Ishikawa (cell line): Measurements from ENCODE around the gene COX4I2.

Source experiments
- CEBPB ChIP-seq: IDR thresholded peaks from 2 replicates; pipeline ENCODE4 v1.6.1; 2012
- CREB1 ChIP-seq: IDR thresholded peaks from 2 replicates; pipeline ENCODE4 v1.6.1; 2012; ENCODE audit warnings: low read depth
- EGR1 ChIP-seq: IDR thresholded peaks from 2 replicates; pipeline ENCODE4 v1.6.1; 2012
- EP300 ChIP-seq: IDR thresholded peaks from 2 replicates; pipeline ENCODE4 v1.6.1; 2012; ENCODE audit warnings: borderline replicate concordance
- FOXM1 ChIP-seq: IDR thresholded peaks from 2 replicates; pipeline ENCODE4 v1.6.1; 2012; ENCODE audit warnings: low read depth, borderline replicate concordance
- NFIC ChIP-seq: IDR thresholded peaks from 2 replicates; pipeline ENCODE4 v1.6.1; 2012
- RAD21 ChIP-seq: IDR thresholded peaks from 2 replicates; pipeline ENCODE4 v1.6.1; 2012; ENCODE audit warnings: low read depth
- TAF1 ChIP-seq: IDR thresholded peaks from 2 replicates; pipeline ENCODE4 v1.6.1; 2012; ENCODE audit warnings: low read depth, mild to moderate bottlenecking
- TCF12 ChIP-seq: IDR thresholded peaks from 2 replicates; pipeline ENCODE4 v1.6.1; 2012; ENCODE audit warnings: low read depth
- TEAD4 ChIP-seq: IDR thresholded peaks from 2 replicates; pipeline ENCODE4 v1.6.1; 2012
- YY1 ChIP-seq: IDR thresholded peaks from 2 replicates; pipeline ENCODE4 v1.6.1; 2012; ENCODE audit warnings: low read depth
- TF ChIP-seq, protein P1 (sequence below): IDR thresholded peaks from 2 replicates; pipeline ENCODE4 v1.6.1; 2012; ENCODE audit warnings: low read depth, mild to moderate bottlenecking
- TF ChIP-seq, protein P2 (sequence below): IDR thresholded peaks from 2 replicates; pipeline ENCODE4 v1.6.1; 2012

DNA sequence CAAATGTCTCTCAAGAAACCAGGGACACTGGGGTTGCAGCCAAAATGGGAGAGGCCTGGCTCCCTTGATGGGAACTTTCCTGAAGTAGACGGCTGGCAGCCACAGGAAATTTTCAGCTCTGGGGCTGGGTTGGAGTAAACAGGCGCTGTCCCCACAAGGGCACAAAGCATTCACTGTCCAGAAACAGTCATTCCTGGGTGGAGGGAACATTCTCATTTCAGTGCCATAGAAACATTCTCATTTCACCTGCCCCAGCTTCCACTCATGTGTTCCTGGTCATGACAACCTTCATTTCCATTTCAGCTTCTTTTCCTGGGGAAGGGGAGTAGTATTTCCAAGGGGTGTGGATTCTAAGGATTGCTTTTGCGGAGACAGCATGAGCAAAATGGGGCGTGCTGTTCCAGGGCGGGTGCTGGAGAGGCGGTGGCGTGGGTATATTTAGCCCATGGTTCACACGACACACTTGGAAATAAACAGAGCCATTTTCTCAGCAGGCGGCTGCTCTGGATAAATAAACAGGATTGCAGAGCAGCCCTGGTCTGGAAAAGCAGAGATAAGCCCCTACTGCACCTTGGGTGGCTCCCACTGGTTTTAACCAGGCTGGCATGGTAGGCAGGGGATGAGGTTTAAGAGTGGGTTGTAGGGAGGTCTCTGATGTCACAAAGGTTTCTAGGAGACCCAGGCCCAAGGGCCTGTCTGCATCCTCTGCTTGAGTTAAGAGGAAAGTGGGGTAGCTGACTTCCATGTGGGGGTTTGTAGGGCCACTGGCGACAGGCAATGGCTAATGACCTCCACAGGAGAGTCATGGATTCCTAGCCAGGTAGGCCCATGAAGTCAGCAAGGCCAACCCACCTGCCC is 32.9 kb downstream of the COX4I2 start:
- TF ChIP-seq, protein P1, sequence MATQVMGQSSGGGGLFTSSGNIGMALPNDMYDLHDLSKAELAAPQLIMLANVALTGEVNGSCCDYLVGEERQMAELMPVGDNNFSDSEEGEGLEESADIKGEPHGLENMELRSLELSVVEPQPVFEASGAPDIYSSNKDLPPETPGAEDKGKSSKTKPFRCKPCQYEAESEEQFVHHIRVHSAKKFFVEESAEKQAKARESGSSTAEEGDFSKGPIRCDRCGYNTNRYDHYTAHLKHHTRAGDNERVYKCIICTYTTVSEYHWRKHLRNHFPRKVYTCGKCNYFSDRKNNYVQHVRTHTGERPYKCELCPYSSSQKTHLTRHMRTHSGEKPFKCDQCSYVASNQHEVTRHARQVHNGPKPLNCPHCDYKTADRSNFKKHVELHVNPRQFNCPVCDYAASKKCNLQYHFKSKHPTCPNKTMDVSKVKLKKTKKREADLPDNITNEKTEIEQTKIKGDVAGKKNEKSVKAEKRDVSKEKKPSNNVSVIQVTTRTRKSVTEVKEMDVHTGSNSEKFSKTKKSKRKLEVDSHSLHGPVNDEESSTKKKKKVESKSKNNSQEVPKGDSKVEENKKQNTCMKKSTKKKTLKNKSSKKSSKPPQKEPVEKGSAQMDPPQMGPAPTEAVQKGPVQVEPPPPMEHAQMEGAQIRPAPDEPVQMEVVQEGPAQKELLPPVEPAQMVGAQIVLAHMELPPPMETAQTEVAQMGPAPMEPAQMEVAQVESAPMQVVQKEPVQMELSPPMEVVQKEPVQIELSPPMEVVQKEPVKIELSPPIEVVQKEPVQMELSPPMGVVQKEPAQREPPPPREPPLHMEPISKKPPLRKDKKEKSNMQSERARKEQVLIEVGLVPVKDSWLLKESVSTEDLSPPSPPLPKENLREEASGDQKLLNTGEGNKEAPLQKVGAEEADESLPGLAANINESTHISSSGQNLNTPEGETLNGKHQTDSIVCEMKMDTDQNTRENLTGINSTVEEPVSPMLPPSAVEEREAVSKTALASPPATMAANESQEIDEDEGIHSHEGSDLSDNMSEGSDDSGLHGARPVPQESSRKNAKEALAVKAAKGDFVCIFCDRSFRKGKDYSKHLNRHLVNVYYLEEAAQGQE: no peak
- TF ChIP-seq EGR1: no peak
- TF ChIP-seq FOXM1: no peak
- no peak for TF ChIP-seq TEAD4
- TF ChIP-seq EP300: no peak
- TF ChIP-seq, protein P2, sequence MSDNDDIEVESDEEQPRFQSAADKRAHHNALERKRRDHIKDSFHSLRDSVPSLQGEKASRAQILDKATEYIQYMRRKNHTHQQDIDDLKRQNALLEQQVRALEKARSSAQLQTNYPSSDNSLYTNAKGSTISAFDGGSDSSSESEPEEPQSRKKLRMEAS: no peak
- TF ChIP-seq TAF1: no peak
- TF ChIP-seq YY1: no peak
- TF ChIP-seq CREB1: no peak
- TF ChIP-seq NFIC: no peak
- no peak for TF ChIP-seq TCF12
- TF ChIP-seq RAD21: no peak
- TF ChIP-seq CEBPB: no peak
